A673 (cell line): ENCODE data around the gene GRIK3. TPM values are rescaled to one million over a fixed set of nuclear protein-coding genes. Genes with fewer than 3 reads are reported as not detected.

ENCODE experiments used
- BruUV-seq: library from RNA; stranded (reverse); fragments of 400-500 nt; replicated peaks from 2 replicates; lab custom pipeline; 2021; lab: Mats Ljungman, UMichigan
- CTCF ChIA-PET: fragments of 300-600 bp; sonication (Branson Sonifier 250); formaldehyde crosslinking; loops from one replicate; lab custom pipeline; 2022; ENCODE audit warnings: antibody characterized with exemption; lab: Charles Lee
- POLR2A ChIA-PET: fragments of 300-600 bp; sonication (Branson Sonifier 250); formaldehyde crosslinking; loops from one replicate; lab custom pipeline; 2022; ENCODE audit warnings: antibody characterized with exemption; ENCODE audit not compliant: low non-redundant PET; lab: Charles Lee
- DNase-seq: peaks from one replicate; pipeline ENCODE4 v3.0.0-alpha.2; 2015; ENCODE audit warnings: low spot score
- H3K27ac ChIP-seq: fragments of 200-600 bp; sonication (generic); 2 replicates; pipeline ENCODE4 v1.5.1; 2016; ENCODE audit warnings: mixed run types, low read depth, mild to moderate bottlenecking, mixed read lengths, antibody characterized with exemption, low read length; ENCODE audit not compliant: poor library complexity, severe bottlenecking
- H3K27me3 ChIP-seq: fragments of 200-600 bp; sonication (generic); replicated peaks from 2 replicates; pipeline ENCODE4 v1.6.1; 2017; ENCODE audit warnings: mixed run types, low read depth, mild to moderate bottlenecking, mixed read lengths, antibody characterized with exemption, low read length; ENCODE audit not compliant: insufficient read depth, poor library complexity
- H3K36me3 ChIP-seq: fragments of 200-600 bp; sonication (generic); 2 replicates; pipeline ENCODE4 v1.6.1; 2016; ENCODE audit warnings: mixed run types, mild to moderate bottlenecking, mixed read lengths, antibody characterized with exemption, low read length; ENCODE audit not compliant: insufficient read depth, poor library complexity, severe bottlenecking
- H3K4me1 ChIP-seq: fragments of 200-600 bp; sonication (generic); 2 replicates; pipeline ENCODE4 v1.6.1; 2017; ENCODE audit warnings: mixed run types, mild to moderate bottlenecking, mixed read lengths, antibody characterized with exemption, low read length; ENCODE audit not compliant: insufficient read depth, poor library complexity, severe bottlenecking
- H3K4me3 ChIP-seq: fragments of 200-600 bp; sonication (generic); 2 replicates; pipeline ENCODE4 v1.5.1; 2016; ENCODE audit warnings: low read depth, mixed run types, mild to moderate bottlenecking, mixed read lengths, low read length; ENCODE audit not compliant: poor library complexity, severe bottlenecking
- H3K9me3 ChIP-seq: fragments of 200-600 bp; sonication (generic); 2 replicates; pipeline ENCODE4 v1.6.1; 2016; ENCODE audit warnings: mixed run types, low read depth, mild to moderate bottlenecking, mixed read lengths, antibody characterized with exemption, low read length; ENCODE audit not compliant: poor library complexity, severe bottlenecking
- EZH2 ChIP-seq: fragments of 200-600 bp; sonication (generic); IDR thresholded peaks from 2 replicates; pipeline ENCODE4 v1.6.1; 2017; ENCODE audit warnings: borderline replicate concordance, low read depth, mild to moderate bottlenecking, mixed read lengths, antibody characterized with exemption, low read length; ENCODE audit not compliant: poor library complexity, severe bottlenecking
- intact Hi-C: fragments of 100-400 bp; cut with micrococcal nuclease; formaldehyde crosslinking; loops from one replicate; pipeline ENCODE4 v1.10.0; 2022; ENCODE audit not compliant: unreplicated experiment
- total RNA-seq: library from RNA; stranded (reverse); gene quantifications from 2 replicates; pipeline ENCODE4 v1.2.3, GENCODE V29; 2021
- TF ChIP-seq, protein P1 (sequence below): fragments of 300-800, 200-600 bp; sonication (generic); conservative IDR thresholded peaks from 2 replicates; pipeline ENCODE4 v1.5.1; 2017; ENCODE audit warnings: low read depth, mild to moderate bottlenecking, antibody characterized with exemption, low read length, moderate library complexity, mixed read lengths

GRIK3 gene
- total RNA-seq, 1 experiment from 2014 or later = 0.17 TPM

GRCh38 chr1:36966242-36966641 lies 68.1 kb downstream of the GRIK3 start:
- TF ChIP-seq EZH2 = no peak
- TF ChIP-seq, protein P1, sequence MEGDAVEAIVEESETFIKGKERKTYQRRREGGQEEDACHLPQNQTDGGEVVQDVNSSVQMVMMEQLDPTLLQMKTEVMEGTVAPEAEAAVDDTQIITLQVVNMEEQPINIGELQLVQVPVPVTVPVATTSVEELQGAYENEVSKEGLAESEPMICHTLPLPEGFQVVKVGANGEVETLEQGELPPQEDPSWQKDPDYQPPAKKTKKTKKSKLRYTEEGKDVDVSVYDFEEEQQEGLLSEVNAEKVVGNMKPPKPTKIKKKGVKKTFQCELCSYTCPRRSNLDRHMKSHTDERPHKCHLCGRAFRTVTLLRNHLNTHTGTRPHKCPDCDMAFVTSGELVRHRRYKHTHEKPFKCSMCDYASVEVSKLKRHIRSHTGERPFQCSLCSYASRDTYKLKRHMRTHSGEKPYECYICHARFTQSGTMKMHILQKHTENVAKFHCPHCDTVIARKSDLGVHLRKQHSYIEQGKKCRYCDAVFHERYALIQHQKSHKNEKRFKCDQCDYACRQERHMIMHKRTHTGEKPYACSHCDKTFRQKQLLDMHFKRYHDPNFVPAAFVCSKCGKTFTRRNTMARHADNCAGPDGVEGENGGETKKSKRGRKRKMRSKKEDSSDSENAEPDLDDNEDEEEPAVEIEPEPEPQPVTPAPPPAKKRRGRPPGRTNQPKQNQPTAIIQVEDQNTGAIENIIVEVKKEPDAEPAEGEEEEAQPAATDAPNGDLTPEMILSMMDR = no peak
- no peaks in the 10 kb centered on the region for H3K9me3 ChIP-seq
- H3K27me3 ChIP-seq = no peaks in the 10 kb centered on the region
- ChIA-PET CTCF (no interaction called here), POLR2A (no interaction called here)
- no peaks in the 10 kb centered on the region for H3K4me1 ChIP-seq
- intact Hi-C loops = no loop called here
- H3K36me3 ChIP-seq = no peaks in the 10 kb centered on the region
- DNase-seq = no peak
- no peak overlapping the region for H3K4me3 ChIP-seq
- H3K27ac ChIP-seq = no peak overlapping the region
- no TSS peak for BruUV-seq

DNA sequence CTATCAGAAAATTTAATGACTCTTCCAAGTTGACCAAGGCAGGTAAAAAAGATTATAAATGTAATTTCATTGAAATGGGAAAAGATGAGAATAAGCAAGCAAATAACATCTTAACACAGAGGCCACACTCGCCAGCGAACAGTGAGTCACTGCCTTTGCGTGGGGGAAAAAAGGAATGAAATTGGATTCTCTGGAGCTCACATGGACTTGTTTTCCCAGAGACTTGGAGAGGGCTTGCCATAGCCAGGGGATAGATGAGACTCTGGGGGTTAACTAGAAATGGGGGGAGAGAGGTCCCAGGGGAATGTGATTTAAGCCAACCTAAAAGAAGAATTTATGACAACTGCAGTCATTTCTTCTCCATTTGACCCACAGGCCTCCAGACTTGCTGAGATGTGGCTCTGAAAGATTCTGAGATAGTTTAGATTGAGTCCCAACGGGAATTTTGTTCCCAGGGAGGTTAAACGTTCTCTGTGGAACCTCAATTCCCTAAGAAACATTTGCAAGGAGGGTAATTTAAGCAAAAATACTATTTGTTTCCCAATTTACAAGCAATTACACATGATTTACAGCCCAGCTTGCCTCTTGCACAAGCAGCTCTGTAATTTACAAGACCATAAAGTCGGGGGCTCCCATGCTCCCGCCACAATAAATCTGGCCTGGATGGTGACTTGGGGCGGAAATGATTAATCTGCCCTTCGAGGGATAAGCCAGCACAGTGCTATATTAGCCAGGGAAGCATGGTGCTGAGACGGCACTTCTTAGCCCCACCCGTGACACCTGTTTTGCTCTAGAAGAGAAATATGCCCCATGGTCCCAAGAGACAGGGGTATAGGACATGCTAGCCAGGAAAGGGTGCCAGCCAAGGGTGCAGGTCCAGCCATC lies 68.8 kb downstream of the GRIK3 start:
- H3K4me1 ChIP-seq = no peaks in the 10 kb centered on the region
- TF ChIP-seq, protein P1 = no peak
- TF ChIP-seq EZH2 = no peak
- BruUV-seq = no TSS peak
- H3K4me3 ChIP-seq = no peak overlapping the region
- no peaks in the 10 kb centered on the region for H3K36me3 ChIP-seq
- DNase-seq = no peak
- H3K9me3 ChIP-seq = no peaks in the 10 kb centered on the region
- no peak overlapping the region for H3K27ac ChIP-seq
- H3K27me3 ChIP-seq = no peaks in the 10 kb centered on the region
- CTCF ChIA-PET = no interaction called here
- intact Hi-C loops = no loop called here
- POLR2A ChIA-PET = no interaction called here

DNA sequence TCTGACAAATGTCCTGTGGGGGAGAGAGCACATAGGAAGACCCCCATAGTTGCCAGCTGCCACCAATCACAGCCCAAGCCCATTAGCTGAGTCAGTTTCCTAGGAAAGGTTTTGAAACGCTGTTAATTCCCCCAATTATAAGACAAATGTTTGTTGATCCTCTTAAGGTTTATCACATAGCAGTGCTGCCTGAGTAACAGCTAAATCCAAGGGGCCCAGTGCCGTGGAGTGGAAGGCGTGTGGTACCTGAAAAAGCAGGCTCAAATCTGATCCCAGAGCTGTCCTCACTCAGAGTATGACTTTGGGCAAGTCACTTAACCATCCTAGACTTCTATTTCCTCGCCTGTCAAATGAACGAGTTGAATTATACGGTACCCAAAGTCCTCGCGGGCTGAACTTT lies 69.5 kb downstream of the GRIK3 start:
- Histone ChIP-seq H3K27me3 (no peaks in the 10 kb centered on the region), H3K27ac (no peak overlapping the region), H3K36me3 (no peaks in the 10 kb centered on the region), H3K4me1 (no peaks in the 10 kb centered on the region), H3K9me3 (no peaks in the 10 kb centered on the region), H3K4me3 (no peak overlapping the region)
- no peak for DNase-seq
- CTCF ChIA-PET = no interaction called here
- BruUV-seq = no TSS peak
- TF ChIP-seq, protein P1 = no peak
- no peak for TF ChIP-seq EZH2
- intact Hi-C loops = no loop called here
- POLR2A ChIA-PET = no interaction called here
